Endometrium (tissue), 2 donors: ENCODE measurements around the gene ZSWIM4.

Experiments used
- FAIRE-seq: peaks from 2 replicates; lab custom pipeline; 2012; peaks lifted over from hg19 to GRCh38; lab: Jason Lieb, UNC
- donor health status: control.
- donor health status: control.

ZSWIM4 gene

GRCh38 chr19:13835791-13836723 lies 40.8 kb downstream of the ZSWIM4 start:
- no peak for FAIRE-seq

GRCh38 chr19:13838435-13839129 lies 43.3 kb downstream of the ZSWIM4 start:
- FAIRE-seq = no peak

GRCh38 chr19:13839130-13839937 lies 44.1 kb downstream of the ZSWIM4 start:
- FAIRE-seq = no peak

GRCh38 chr19:13839938-13840304 lies 44.7 kb downstream of the ZSWIM4 start:
- FAIRE-seq = no peak

GRCh38 chr19:13840305-13841085 lies 45.3 kb downstream of the ZSWIM4 start:
- no peak for FAIRE-seq

- FAIRE-seq = no peak
Observed at GRCh38 chr19:13841086-13841961, 46.1 kb downstream of the ZSWIM4 start.

GRCh38 chr19:13841962-13842290 lies 46.7 kb downstream of the ZSWIM4 start:
- no peak for FAIRE-seq

GRCh38 chr19:13842291-13843103 lies 47.3 kb downstream of the ZSWIM4 start:
- FAIRE-seq = no peak

- no peak for FAIRE-seq
Observed at GRCh38 chr19:13843104-13843921, 48.1 kb downstream of the ZSWIM4 start.

GRCh38 chr19:13844130-13844631 lies 48.9 kb downstream of the ZSWIM4 start:
- FAIRE-seq = no peak

- FAIRE-seq = no peak
Observed at GRCh38 chr19:13846557-13847406, 51.5 kb downstream of the ZSWIM4 start.

- no peak for FAIRE-seq
Observed at GRCh38 chr19:13847407-13848339, 52.4 kb downstream of the ZSWIM4 start.

- FAIRE-seq = no peak
Observed at GRCh38 chr19:13848340-13848677, 53.1 kb downstream of the ZSWIM4 start.

GRCh38 chr19:13848798-13849676 lies 53.8 kb downstream of the ZSWIM4 start:
- FAIRE-seq = no peak

GRCh38 chr19:13849991-13850909 lies 55.0 kb downstream of the ZSWIM4 start:
- FAIRE-seq = no peak
